Activated naive CD4-positive, alpha-beta T cell treated with anti-CD3 and anti-CD28 coated beads, Interleukin-2, amount 50 U/mL, for 72 hours (primary cell): ENCODE measurements around the gene PLXNA3. TPM values are rescaled to one million over a fixed set of nuclear protein-coding genes. Genes with fewer than 3 reads are reported as not detected.

ENCODE experiments used
- ATAC-seq, 2 donors: fragments of 150-1000 bp; cut with Tn5 transposase; 2 replicates each; pipeline ENCODE4 v1.10.0; 2021; ENCODE audit warnings: mild to moderate bottlenecking in 2 of 2, moderate library complexity in 2 of 2
- DNase-seq, 2 donors: peaks; one replicate each; pipeline ENCODE4 v3.0.0; 2021 to 2022; ENCODE audit warnings: low spot score in 2 of 2
- H3K27ac Mint-ChIP-seq, 2 donors: one replicate each; pipeline ENCODE4 v1.8.0; 2022; ENCODE audit warnings: mild to moderate bottlenecking in 2 of 2, mixed read lengths in 2 of 2
- H3K36me3 Mint-ChIP-seq, 2 donors: one replicate each; pipeline ENCODE4 v1.8.0; 2022; ENCODE audit warnings: mixed read lengths in 2 of 2
- H3K9me3 Mint-ChIP-seq, 2 donors: one replicate each; pipeline ENCODE4 v1.8.0; 2022; ENCODE audit warnings: mixed read lengths in 2 of 2
- total RNA-seq, 2 donors: library from RNA; stranded (reverse); gene quantifications; one replicate each; pipeline ENCODE4 v1.2.3, GENCODE V29; 2022

PLXNA3 gene
- total RNA-seq, 2 donors from 2014 or later: 37.2 to 40.4 TPM

- H3K9me3 Mint-ChIP-seq: no peaks in the 10 kb centered on the region
- ATAC-seq (no peak), DNase-seq (no peak)
- no peaks in the 10 kb centered on the region for H3K36me3 Mint-ChIP-seq
- H3K27ac Mint-ChIP-seq: peak overlapping the region; percentile 55 to 75
Measured at GRCh38 chrX:154525606-154526490, 67.8 kb downstream of the PLXNA3 start.

DNA sequence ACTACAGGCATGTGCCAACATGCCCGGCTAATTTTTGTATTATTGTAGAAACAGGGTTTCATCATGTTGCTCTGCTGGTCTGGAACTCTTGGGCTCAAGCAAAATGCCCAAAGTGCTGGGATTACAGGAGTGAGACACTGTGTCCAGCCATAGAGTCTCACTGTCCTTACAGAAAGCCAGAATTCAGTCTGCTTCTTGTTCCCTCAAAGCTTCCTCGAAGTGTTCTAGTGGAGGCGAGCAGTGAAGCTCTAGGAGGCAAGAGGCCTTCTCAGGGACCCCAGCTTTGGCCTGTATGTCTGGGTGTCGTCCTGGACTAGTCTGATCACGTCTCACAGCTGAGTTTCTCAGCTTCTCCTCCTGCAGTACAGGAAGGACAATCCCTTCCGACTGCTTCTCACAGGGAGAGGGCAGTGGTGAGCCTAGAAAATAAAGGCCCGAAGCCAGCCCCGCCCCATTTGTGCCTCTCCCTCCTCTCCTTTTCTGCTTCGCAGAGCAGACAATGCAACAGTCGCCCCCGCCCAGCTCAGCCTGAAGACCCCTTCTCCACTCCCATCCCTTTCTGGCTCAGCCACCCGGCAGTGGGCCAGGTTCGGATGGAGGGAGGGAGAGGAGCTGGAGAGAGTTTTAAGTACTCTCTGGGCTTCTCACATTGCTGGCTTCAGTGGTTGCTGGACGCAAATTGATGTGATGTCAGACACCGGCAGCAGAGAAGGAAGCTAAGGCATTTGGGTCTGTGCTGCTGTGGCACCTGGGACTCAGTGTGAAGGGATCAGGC, 69.0 kb downstream of the PLXNA3 start:
- Mint-ChIP-seq H3K27ac (peak overlapping the region in 1 of 2 donors; percentile 75), H3K9me3 (no peaks in the 10 kb centered on the region), H3K36me3 (no peaks in the 10 kb centered on the region)
- peak in 1 of 2 donors; percentile 47 for DNase-seq
- ATAC-seq: peak; percentile 93

Other genes starting within 250 kb of the PLXNA3 start
- not detected for gene OPN1MW2, start 238.5 kb upstream of the PLXNA3 start, total RNA-seq
- not detected for gene OPN1MW3, start 200.7 kb upstream of the PLXNA3 start, total RNA-seq
- not detected for gene TEX28, start 163.2 kb upstream of the PLXNA3 start, total RNA-seq
- under 1 TPM; 0.48 to 0.56 TPM for gene TKTL1, start 162.5 kb upstream of the PLXNA3 start, total RNA-seq
- 100 to 1,000 TPM; 690 to 932 TPM for gene FLNA, start 83.6 kb upstream of the PLXNA3 start, total RNA-seq
- 10 to 100 TPM; 79.3 to 83.0 TPM for gene EMD, start 79.0 kb upstream of the PLXNA3 start, total RNA-seq
- gene RPL10, start 59.9 kb upstream of the PLXNA3 start, total RNA-seq: 1,000 to 10,000 TPM; 1,357 to 2,520 TPM
- gene DNASE1L1, start 49.0 kb upstream of the PLXNA3 start, total RNA-seq: 10 to 100 TPM; 14.7 to 20.6 TPM
- gene TAFAZZIN, start 46.7 kb upstream of the PLXNA3 start, total RNA-seq: 10 to 100 TPM; 24.7 to 62.4 TPM
- 10 to 100 TPM; 26.9 to 44.5 TPM for gene ATP6AP1, start 29.6 kb upstream of the PLXNA3 start, total RNA-seq
- gene GDI1, start 21.1 kb upstream of the PLXNA3 start, total RNA-seq: 100 to 1,000 TPM in 1 of 2 donors, 10 to 100 TPM in 1; 96.4 to 213 TPM
- 10 to 100 TPM; 53.0 to 68.5 TPM for gene FAM50A, start 14.1 kb upstream of the PLXNA3 start, total RNA-seq
- gene LAGE3, start 21.0 kb downstream of the PLXNA3 start, total RNA-seq: 10 to 100 TPM; 44.9 to 46.0 TPM
- 10 to 100 TPM; 39.6 to 40.4 TPM for gene UBL4A, start 28.3 kb downstream of the PLXNA3 start, total RNA-seq
- gene SLC10A3, start 32.3 kb downstream of the PLXNA3 start, total RNA-seq: 10 to 100 TPM in 1 of 2 donors, 1 to 10 TPM in 1; 9.8 to 15.6 TPM
- gene FAM3A, start 58.0 kb downstream of the PLXNA3 start, total RNA-seq: 10 to 100 TPM; 27.7 to 32.7 TPM
- 10 to 100 TPM; 74.2 to 75.9 TPM for gene G6PD, start 88.6 kb downstream of the PLXNA3 start, total RNA-seq
- gene IKBKG, start 89.3 kb downstream of the PLXNA3 start, total RNA-seq: 10 to 100 TPM; 34.2 to 35.0 TPM
- gene CTAG1A, start 126.9 kb downstream of the PLXNA3 start, total RNA-seq: not detected
- not detected for gene CTAG1B, start 161.0 kb downstream of the PLXNA3 start, total RNA-seq
- gene CTAG2, start 195.3 kb downstream of the PLXNA3 start, total RNA-seq: not detected